Limb (tissue), 2 donors: ENCODE results near the gene PTPN6.

Experiments used
- DNase-seq, 2 donors: peaks; one replicate each; pipeline ENCODE4 v3.0.0-alpha.2; 2016; ENCODE audit errors: extremely low spot score in 2 of 2

Gene PTPN6

GRCh38 chr12:6956021-6956727, 5.0 kb downstream of the PTPN6 start:
- DNase-seq: no peak

- DNase-seq: no peak
Measured at GRCh38 chr12:6957151-6957701, 6.1 kb downstream of the PTPN6 start.

GRCh38 chr12:6957741-6958608, 6.8 kb downstream of the PTPN6 start:
- DNase-seq: no peak

GRCh38 chr12:6958609-6959057, 7.5 kb downstream of the PTPN6 start:
- DNase-seq: no peak

- no peak for DNase-seq
Measured at GRCh38 chr12:6959058-6959804, 8.1 kb downstream of the PTPN6 start.

- DNase-seq: peak in 1 of 2 donors; percentile 16
Measured at GRCh38 chr12:6959805-6960592, 8.8 kb downstream of the PTPN6 start.

GRCh38 chr12:6960593-6961277, 9.6 kb downstream of the PTPN6 start:
- DNase-seq: peak in 1 of 2 donors; percentile 22

- peak in 1 of 2 donors; percentile 24 for DNase-seq
Measured at GRCh38 chr12:6961278-6961694, 10.1 kb downstream of the PTPN6 start.

- DNase-seq: peak in 1 of 2 donors; percentile 65
Measured at GRCh38 chr12:6961695-6962284, 10.6 kb downstream of the PTPN6 start.

GRCh38 chr12:6962285-6963015, 11.3 kb downstream of the PTPN6 start:
- peak in 1 of 2 donors; percentile 45 for DNase-seq

GRCh38 chr12:6963016-6963731, 12.0 kb downstream of the PTPN6 start:
- DNase-seq: peak in 1 of 2 donors; percentile 62

GRCh38 chr12:6963791-6964413, 12.7 kb downstream of the PTPN6 start:
- peak in 1 of 2 donors; percentile 45 for DNase-seq

GRCh38 chr12:6964605-6965025, 13.5 kb downstream of the PTPN6 start:
- DNase-seq: peak in 1 of 2 donors; percentile 37

GRCh38 chr12:6965026-6965661, 14.0 kb downstream of the PTPN6 start:
- DNase-seq: peak; percentile 83 to 89

- DNase-seq: peak in 1 of 2 donors; percentile 20
Measured at GRCh38 chr12:6965714-6966113, 14.6 kb downstream of the PTPN6 start.

GRCh38 chr12:6966351-6966750, 15.2 kb downstream of the PTPN6 start:
- peak in 1 of 2 donors; percentile 15 for DNase-seq

- DNase-seq: no peak
Measured at GRCh38 chr12:6967651-6968100, 16.5 kb downstream of the PTPN6 start.
